B cell (primary cell): Measurements from ENCODE around the gene ITGB3. TPM values are rescaled to one million over a fixed set of nuclear protein-coding genes. Genes with fewer than 3 reads are reported as not detected.

Source experiments
- ATAC-seq: fragments of 200-7000 bp; cut with Tn5 transposase; one replicate; pipeline ENCODE4 v1.10.0; 2021; ENCODE audit warnings: low read depth, mild to moderate bottlenecking, moderate number of reproducible peaks, moderate library complexity
- CTCF ChIA-PET: fragments of 350-600 bp; sonication (Branson Sonifier 250); formaldehyde crosslinking; loops from one replicate; lab custom pipeline; 2021; ENCODE audit warnings: antibody characterized with exemption, inconsistent platforms; lab: Charles Lee
- POLR2A ChIA-PET: fragments of 350-600 bp; sonication (Branson Sonifier 250); formaldehyde crosslinking; loops from one replicate; lab custom pipeline; 2021; ENCODE audit warnings: antibody characterized with exemption; lab: Charles Lee
- DNase-seq: peaks from one replicate; pipeline ENCODE4 v3.0.0; 2013
- H2AFZ ChIP-seq: 2 replicates; pipeline ENCODE4 v1.6.1; 2012; ENCODE audit warnings: mild to moderate bottlenecking, low read depth, low read length; ENCODE audit not compliant: insufficient read depth, poor library complexity, severe bottlenecking
- H3K27ac ChIP-seq, 2 donors: 1 replicate in 1 of 2; 2 replicates in 1 of 2; pipeline ENCODE4 v1.5.1; 2012 to 2013; ENCODE audit warnings: low read length in 2 of 2, mild to moderate bottlenecking in 2 of 2, moderate library complexity in 1 of 2
- H3K27me3 ChIP-seq, 4 experiments: fragments of 200-600 bp in 1 of 4; sonication (generic) in 1 of 4; replicated peaks in 1 of 4; 1 replicate in 2 of 4; 2 replicates in 2 of 4; pipeline versions ENCODE4 v1.6.1 to v1.7.0; 2013 to 2016; ENCODE audit warnings: low read length in 3 of 4, mild to moderate bottlenecking in 2 of 4, mixed read lengths in 1 of 4, moderate library complexity in 1 of 4; ENCODE audit not compliant: insufficient read depth in 4 of 4, control insufficient read depth in 3 of 4; ENCODE audit errors: control extremely low read depth in 1 of 4
- H3K36me3 ChIP-seq, 2 experiments: replicated peaks in 1 of 2; 1 replicate in 1 of 2; 2 replicates in 1 of 2; pipeline versions ENCODE4 v1.6.1 to v1.7.1; 2013; ENCODE audit warnings: low read length in 1 of 2; ENCODE audit not compliant: insufficient read depth in 2 of 2, control insufficient read depth in 1 of 2; ENCODE audit errors: control extremely low read depth in 1 of 2, extremely low read depth in 1 of 2
- H3K4me1 ChIP-seq, 2 donors: fragments of 200-600 bp in 1 of 2; sonication (generic) in 1 of 2; 1 replicate in 1 of 2; 2 replicates in 1 of 2; pipeline versions ENCODE4 v1.5.1 to v1.6.1; 2013 to 2017; ENCODE audit warnings: low read length in 2 of 2; ENCODE audit not compliant: control insufficient read depth in 2 of 2, insufficient read depth in 2 of 2
- H3K4me2 ChIP-seq: replicated peaks from 2 replicates; pipeline ENCODE3; 2012; ENCODE audit warnings: mild to moderate bottlenecking, low read depth, low read length; ENCODE audit not compliant: poor library complexity, severe bottlenecking
- H3K4me3 ChIP-seq, 5 experiments: fragments of 200-600 bp in 1 of 5; sonication (generic) in 1 of 5; 1 replicate in 3 of 5; 2 replicates in 2 of 5; pipeline versions ENCODE4 v1.5.1 to v1.7.0; 2011 to 2016; ENCODE audit warnings: low read length in 4 of 5, mild to moderate bottlenecking in 4 of 5, low read depth in 2 of 5, control low read depth in 1 of 5, moderate library complexity in 1 of 5; ENCODE audit not compliant: insufficient read depth in 1 of 5; ENCODE audit errors: control extremely low read depth in 1 of 5, extremely low read depth in 1 of 5
- H3K79me2 ChIP-seq: fragments of 200-600 bp; sonication (generic); one replicate; pipeline ENCODE4 v1.6.0; 2016; ENCODE audit warnings: low read length; ENCODE audit not compliant: control insufficient read depth, insufficient read depth
- H3K9ac ChIP-seq: fragments of 200-600 bp; sonication (generic); 2 replicates; pipeline ENCODE4 v1.6.1; 2017; ENCODE audit warnings: mild to moderate bottlenecking, low read length, moderate library complexity
- H3K9me3 ChIP-seq, 3 donors: one replicate each; pipeline versions ENCODE4 v1.6.1 to v1.7.1; 2013; ENCODE audit warnings: low read length in 2 of 3; ENCODE audit not compliant: control insufficient read depth in 2 of 3, insufficient read depth in 1 of 3; ENCODE audit errors: control extremely low read depth in 1 of 3
- H4K20me1 ChIP-seq: 2 replicates; pipeline ENCODE4 v1.6.0; 2012; ENCODE audit warnings: mild to moderate bottlenecking, low read length; ENCODE audit not compliant: insufficient read depth, control insufficient read depth, poor library complexity, severe bottlenecking
- H3K27ac Mint-ChIP-seq: one replicate; pipeline ENCODE4 v1.8.0; 2021; ENCODE audit warnings: mixed read lengths
- H3K27me3 Mint-ChIP-seq: one replicate; pipeline ENCODE4 v1.8.0; 2021; ENCODE audit warnings: mixed read lengths
- H3K4me1 Mint-ChIP-seq: one replicate; pipeline ENCODE4 v1.8.0; 2021; ENCODE audit warnings: mixed read lengths
- H3K4me3 Mint-ChIP-seq: one replicate; pipeline ENCODE4 v1.8.0; 2021; ENCODE audit warnings: mixed read lengths
- H3K9me3 Mint-ChIP-seq: one replicate; pipeline ENCODE4 v1.8.0; 2022; ENCODE audit warnings: mixed read lengths; ENCODE audit not compliant: insufficient read depth
- EZH2 ChIP-seq: IDR thresholded peaks from 2 replicates; pipeline ENCODE4 v1.6.1; 2012; ENCODE audit warnings: borderline replicate concordance, low read depth, mild to moderate bottlenecking, moderate library complexity, low read length; ENCODE audit not compliant: insufficient read depth, poor library complexity, severe bottlenecking
- WGBS: methylation state at CpG from one replicate; pipeline ENCODE4 v1.1.5; 2013; ENCODE audit warnings: missing lambda C conversion rate; ENCODE audit not compliant: insufficient coverage; 5-methylcytosine and 5-hydroxymethylcytosine counted together
- intact Hi-C: fragments of 100-400 bp; cut with micrococcal nuclease; formaldehyde crosslinking; loops from one replicate; pipeline ENCODE4 v1.10.0; 2022
- polyA plus RNA-seq: library from polyadenylated mRNA; depleted of rRNA; stranded (reverse); fragments of >200 nt; gene quantifications from 2 replicates; pipeline ENCODE4 v1.2.3, GENCODE V29; 2012
- total RNA-seq, 2 donors: library from RNA; stranded (reverse); fragments of 120-200 nt in 1 of 2; gene quantifications; 1 replicate in 1 of 2; 2 replicates in 1 of 2; pipeline versions ENCODE4 v1.2.3 to v1.2.4, GENCODE V29; 2013 to 2022
- TF ChIP-seq, protein P1 (sequence below): fragments of 200-600 bp; IDR thresholded peaks from one replicate; pipeline ENCODE4 v1.8.0; 2022; ENCODE audit warnings: antibody characterized with exemption, mild to moderate bottlenecking

Gene ITGB3
- total and polyA plus RNA-seq, 2 donors (not counting 1 experiment from before 2014, with no cell fraction given): 0.07 to 11.4 TPM

GRCh38 chr17:47251421-47251940 is 2.1 kb upstream of the ITGB3 start:
- TF ChIP-seq, protein P1, sequence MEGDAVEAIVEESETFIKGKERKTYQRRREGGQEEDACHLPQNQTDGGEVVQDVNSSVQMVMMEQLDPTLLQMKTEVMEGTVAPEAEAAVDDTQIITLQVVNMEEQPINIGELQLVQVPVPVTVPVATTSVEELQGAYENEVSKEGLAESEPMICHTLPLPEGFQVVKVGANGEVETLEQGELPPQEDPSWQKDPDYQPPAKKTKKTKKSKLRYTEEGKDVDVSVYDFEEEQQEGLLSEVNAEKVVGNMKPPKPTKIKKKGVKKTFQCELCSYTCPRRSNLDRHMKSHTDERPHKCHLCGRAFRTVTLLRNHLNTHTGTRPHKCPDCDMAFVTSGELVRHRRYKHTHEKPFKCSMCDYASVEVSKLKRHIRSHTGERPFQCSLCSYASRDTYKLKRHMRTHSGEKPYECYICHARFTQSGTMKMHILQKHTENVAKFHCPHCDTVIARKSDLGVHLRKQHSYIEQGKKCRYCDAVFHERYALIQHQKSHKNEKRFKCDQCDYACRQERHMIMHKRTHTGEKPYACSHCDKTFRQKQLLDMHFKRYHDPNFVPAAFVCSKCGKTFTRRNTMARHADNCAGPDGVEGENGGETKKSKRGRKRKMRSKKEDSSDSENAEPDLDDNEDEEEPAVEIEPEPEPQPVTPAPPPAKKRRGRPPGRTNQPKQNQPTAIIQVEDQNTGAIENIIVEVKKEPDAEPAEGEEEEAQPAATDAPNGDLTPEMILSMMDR: no peak
- no peak for TF ChIP-seq EZH2
- WGBS: 83% methylated on average over 1 of the region's 1 CpG
- intact Hi-C loops: no loop called here
- Histone ChIP-seq H3K36me3 (no peaks in the 10 kb centered on the region), H3K9me3 (no peaks in the 10 kb centered on the region), H3K4me3 (no peak overlapping the region), H3K27me3 (peaks cover 0 to 7% (median 3%) of the 10 kb centered on the region in 4 experiments), H3K79me2 (peaks cover 3% of the 10 kb centered on the region), H2AFZ (no peak overlapping the region), H3K4me2 (no peak overlapping the region), H3K27ac (no peak overlapping the region), H4K20me1 (no peaks in the 10 kb centered on the region), H3K4me1 (peaks cover 4 to 14% of the 10 kb centered on the region in 2 donors), H3K9ac (no peak overlapping the region)
- ATAC-seq (no peak), DNase-seq (no peak)
- Mint-ChIP-seq H3K27ac (no peak overlapping the region), H3K4me3 (no peak overlapping the region), H3K4me1 (peaks cover 12% of the 10 kb centered on the region), H3K27me3 (peaks cover 3% of the 10 kb centered on the region), H3K9me3 (no peaks in the 10 kb centered on the region)
- POLR2A ChIA-PET: no interaction called here
- CTCF ChIA-PET: interaction anchor here (1.5 to 5.5 kb wide), 4 partner anchors 10 to 63 kb away, joined by 5 to 55 read pairs (median 14); no protein-coding TSS in a partner anchor

DNA sequence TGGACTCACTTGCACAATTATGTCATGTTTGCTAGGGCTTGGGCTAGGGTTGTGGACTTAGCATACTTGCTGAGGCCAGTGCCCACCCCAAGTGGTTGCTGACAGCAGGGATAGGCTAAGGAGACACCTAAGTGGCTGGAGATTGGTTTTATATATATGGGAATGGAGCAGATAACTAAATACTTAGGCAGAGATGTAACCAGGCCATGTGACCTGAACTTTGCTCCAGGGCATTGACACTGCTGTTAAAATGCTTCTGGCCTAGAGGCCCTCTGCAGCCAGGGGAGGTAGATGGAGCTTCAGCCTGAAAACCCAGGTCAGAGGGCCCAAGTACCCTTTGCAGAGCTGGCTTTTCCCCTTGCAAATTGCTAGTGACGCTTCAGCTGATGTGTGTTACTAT is 1.4 kb upstream of the ITGB3 start:
- WGBS: 100% methylated on average over 1 of the region's 1 CpG
- no peak for DNase-seq
- no peak overlapping the region for H3K4me3 ChIP-seq
- no peak for ATAC-seq
- POLR2A ChIA-PET: no interaction called here
- H2AFZ ChIP-seq: no peak overlapping the region
- CTCF ChIA-PET: interaction anchor here (1.5 to 5.5 kb wide), 5 partner anchors 8 to 62 kb away, joined by 4 to 55 read pairs (median 5); no protein-coding TSS in a partner anchor
- H3K9ac ChIP-seq: no peak overlapping the region
- H3K27ac ChIP-seq: no peak overlapping the region
- no peaks in the 10 kb centered on the region for H3K9me3 Mint-ChIP-seq
- intact Hi-C loops: loop anchor here (2.0 kb wide), 1 partner anchor 27 kb away; no protein-coding TSS in a partner anchor
- H3K27ac Mint-ChIP-seq: no peak overlapping the region
- peaks cover 15% of the 10 kb centered on the region for H3K4me1 Mint-ChIP-seq
- no peak for TF ChIP-seq EZH2
- TF ChIP-seq, protein P1: no peak
- peaks cover 4 to 14% of the 10 kb centered on the region in 2 donors for H3K4me1 ChIP-seq
- H3K79me2 ChIP-seq: peaks cover 3% of the 10 kb centered on the region
- no peaks in the 10 kb centered on the region for H4K20me1 ChIP-seq
- H3K9me3 ChIP-seq: no peaks in the 10 kb centered on the region
- no peaks in the 10 kb centered on the region for H3K36me3 ChIP-seq
- H3K27me3 Mint-ChIP-seq: peaks cover 3% of the 10 kb centered on the region
- no peak overlapping the region for H3K4me2 ChIP-seq
- H3K27me3 ChIP-seq: peaks cover 0 to 7% (median 3%) of the 10 kb centered on the region in 4 experiments
- H3K4me3 Mint-ChIP-seq: peak overlapping the region; percentile 94
